ENCODE data around the gene KREMEN1.

DNA sequence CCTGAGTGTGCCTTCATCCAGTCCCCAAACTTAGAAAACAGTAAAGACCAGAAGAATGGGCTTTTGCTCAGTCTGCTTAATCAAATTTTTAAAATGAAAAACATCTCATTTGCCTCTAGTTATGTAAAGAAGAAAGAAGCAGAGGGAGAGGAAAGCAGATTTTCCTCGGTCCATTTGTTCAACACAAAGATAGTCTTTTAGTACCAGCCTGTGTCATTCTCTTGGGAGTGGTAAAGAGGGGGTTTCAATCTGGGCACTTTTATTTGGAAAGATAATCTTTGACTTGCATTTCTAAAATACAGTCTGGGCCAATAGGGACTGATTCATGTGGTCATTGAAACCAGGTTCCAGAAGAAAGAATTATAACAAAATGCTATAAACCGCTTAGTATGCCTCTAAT is 29.5 kb downstream of the KREMEN1 start:
- TF ChIP-seq, protein P1, sequence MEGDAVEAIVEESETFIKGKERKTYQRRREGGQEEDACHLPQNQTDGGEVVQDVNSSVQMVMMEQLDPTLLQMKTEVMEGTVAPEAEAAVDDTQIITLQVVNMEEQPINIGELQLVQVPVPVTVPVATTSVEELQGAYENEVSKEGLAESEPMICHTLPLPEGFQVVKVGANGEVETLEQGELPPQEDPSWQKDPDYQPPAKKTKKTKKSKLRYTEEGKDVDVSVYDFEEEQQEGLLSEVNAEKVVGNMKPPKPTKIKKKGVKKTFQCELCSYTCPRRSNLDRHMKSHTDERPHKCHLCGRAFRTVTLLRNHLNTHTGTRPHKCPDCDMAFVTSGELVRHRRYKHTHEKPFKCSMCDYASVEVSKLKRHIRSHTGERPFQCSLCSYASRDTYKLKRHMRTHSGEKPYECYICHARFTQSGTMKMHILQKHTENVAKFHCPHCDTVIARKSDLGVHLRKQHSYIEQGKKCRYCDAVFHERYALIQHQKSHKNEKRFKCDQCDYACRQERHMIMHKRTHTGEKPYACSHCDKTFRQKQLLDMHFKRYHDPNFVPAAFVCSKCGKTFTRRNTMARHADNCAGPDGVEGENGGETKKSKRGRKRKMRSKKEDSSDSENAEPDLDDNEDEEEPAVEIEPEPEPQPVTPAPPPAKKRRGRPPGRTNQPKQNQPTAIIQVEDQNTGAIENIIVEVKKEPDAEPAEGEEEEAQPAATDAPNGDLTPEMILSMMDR (IDR thresholded peaks at IDR 0.05) = no peak
- no peak for TF ChIP-seq GATA2 (CRISPR knock-in tag; IDR thresholded peaks at IDR 0.05)
- TF ChIP-seq, protein P2, sequence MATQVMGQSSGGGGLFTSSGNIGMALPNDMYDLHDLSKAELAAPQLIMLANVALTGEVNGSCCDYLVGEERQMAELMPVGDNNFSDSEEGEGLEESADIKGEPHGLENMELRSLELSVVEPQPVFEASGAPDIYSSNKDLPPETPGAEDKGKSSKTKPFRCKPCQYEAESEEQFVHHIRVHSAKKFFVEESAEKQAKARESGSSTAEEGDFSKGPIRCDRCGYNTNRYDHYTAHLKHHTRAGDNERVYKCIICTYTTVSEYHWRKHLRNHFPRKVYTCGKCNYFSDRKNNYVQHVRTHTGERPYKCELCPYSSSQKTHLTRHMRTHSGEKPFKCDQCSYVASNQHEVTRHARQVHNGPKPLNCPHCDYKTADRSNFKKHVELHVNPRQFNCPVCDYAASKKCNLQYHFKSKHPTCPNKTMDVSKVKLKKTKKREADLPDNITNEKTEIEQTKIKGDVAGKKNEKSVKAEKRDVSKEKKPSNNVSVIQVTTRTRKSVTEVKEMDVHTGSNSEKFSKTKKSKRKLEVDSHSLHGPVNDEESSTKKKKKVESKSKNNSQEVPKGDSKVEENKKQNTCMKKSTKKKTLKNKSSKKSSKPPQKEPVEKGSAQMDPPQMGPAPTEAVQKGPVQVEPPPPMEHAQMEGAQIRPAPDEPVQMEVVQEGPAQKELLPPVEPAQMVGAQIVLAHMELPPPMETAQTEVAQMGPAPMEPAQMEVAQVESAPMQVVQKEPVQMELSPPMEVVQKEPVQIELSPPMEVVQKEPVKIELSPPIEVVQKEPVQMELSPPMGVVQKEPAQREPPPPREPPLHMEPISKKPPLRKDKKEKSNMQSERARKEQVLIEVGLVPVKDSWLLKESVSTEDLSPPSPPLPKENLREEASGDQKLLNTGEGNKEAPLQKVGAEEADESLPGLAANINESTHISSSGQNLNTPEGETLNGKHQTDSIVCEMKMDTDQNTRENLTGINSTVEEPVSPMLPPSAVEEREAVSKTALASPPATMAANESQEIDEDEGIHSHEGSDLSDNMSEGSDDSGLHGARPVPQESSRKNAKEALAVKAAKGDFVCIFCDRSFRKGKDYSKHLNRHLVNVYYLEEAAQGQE (IDR thresholded peaks at IDR 0.05; ENCODE audit: low read depth, low read length) = no peak
- no peak for TF ChIP-seq EZH2phosphoT487 (IDR thresholded peaks at IDR 0.05; ENCODE audit: borderline replicate concordance, low read depth)
- TF ChIP-seq POLR2AphosphoS5 (IDR thresholded peaks at IDR 0.05; ENCODE audit: low read depth, low read length) = no peak
- no peak for TF ChIP-seq TAF1 (IDR thresholded peaks at IDR 0.05; ENCODE audit: borderline replicate concordance, low read depth, low read length)
- TF ChIP-seq EP300 (IDR thresholded peaks at IDR 0.05; ENCODE audit: borderline replicate concordance in 1 of 2, low read depth in 1 of 2, low read length in 1 of 2) = no peak
- TF ChIP-seq RAD21 (IDR thresholded peaks at IDR 0.05; ENCODE audit: low read length) = no peak
